GM20431 (cell line): ENCODE data around the gene DDX41.
"Not testable (repeated sequence)": the region's sequence is repeated elsewhere in the genome, so short reads cannot be mapped to it uniquely, and the experiment has no call there.

ENCODE experiments used
- in situ Hi-C: fragments of 300-500 bp; cut with MseI, MboI; formaldehyde crosslinking; loops from one replicate; pipeline ENCODE4 v1.15.0; 2020; ENCODE audit warnings: low sequenced_read_pairs; ENCODE audit not compliant: unreplicated experiment

The DDX41 gene

DNA sequence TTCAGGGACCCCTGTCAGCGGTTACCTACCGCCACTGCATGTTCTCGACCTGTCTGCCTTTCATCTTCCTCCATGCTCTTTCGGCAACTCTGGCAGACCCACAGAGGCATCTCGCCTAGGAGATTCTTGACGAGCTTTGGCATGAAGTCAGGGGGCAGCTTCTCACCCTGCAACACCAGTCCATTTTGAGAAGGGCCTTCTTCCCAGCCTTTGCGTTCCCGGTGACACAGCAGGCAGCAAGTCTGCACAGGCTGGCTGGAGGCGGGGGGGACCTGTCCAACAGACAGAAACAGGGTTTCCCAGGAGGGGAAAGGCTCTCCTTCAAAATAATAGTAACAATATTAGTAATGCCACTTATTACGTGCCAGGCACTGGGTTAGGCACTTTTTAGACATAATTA, 22.1 kb upstream of the DDX41 start:
- in situ Hi-C loops = no loop called here

DNA sequence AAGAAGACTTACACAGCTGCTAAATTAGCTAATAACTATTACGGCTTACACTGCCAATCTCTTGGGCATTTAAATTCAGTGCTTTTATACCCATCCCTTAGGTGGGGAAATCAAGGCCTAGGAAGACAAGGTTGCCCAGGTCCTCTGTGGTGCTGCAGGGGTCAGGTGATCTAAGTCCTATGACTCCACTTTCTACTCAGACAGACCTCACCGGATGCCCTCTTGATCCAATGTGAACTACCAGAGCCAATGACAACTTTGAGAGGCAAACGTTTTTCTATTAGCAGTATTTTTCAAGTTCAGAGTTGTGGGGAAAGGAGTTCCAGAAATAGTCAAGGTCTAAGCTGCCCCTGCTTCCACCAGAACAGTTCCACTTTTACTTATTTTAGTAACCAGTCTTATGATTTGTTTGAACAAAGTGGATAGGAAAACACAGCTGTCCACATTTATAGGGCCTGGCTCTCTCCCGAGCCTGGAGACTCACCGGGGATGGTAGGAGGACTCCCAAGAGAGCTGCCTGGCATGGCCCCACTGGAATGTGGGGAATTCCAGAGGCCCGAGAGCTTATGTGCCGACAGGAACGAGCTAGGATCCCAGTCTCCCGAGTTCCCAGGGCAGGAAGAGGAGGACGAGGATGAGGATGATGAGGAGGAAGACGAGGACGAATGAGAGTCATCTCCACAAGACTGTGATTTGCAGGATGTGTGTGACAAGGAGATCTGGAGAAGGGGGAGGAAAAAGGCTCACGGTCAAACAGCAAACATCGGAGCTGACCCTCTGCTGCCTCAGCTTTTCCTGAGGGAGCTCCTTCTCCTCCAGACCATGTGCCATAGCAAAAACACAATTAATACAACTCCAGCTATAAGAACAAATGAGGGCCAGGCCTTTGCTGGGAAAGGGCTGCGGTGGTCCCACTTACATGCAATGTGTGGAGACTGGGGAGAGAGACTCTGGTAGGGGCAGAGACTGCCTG, 20.9 kb upstream of the DDX41 start:
- in situ Hi-C loops = no loop called here

- in situ Hi-C loops = no loop called here
Observed at GRCh38 chr5:177536386-177536785, 19.6 kb upstream of the DDX41 start.

GRCh38 chr5:177535125-177535524, 18.4 kb upstream of the DDX41 start:
- in situ Hi-C loops = no loop called here

DNA sequence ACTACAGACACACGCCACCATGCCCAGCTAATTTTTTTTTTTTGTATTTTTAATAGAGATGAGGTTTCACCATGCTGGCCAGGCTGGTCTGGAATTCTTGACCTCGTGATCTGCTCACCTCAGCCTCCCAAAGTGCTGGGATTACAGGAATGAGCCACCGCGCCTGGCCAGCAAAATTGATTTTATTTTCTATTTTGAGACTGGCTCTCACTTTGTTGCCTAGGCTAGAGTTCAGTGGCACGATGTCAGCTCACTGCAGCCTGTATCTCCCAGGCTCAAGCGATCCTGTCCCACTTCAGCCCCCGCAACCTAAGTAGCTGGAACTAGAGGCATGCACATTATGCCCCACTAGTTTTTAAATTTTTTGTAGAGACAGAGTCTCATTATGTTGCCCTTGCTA, 17.7 kb upstream of the DDX41 start:
- in situ Hi-C loops = not testable (repeated sequence)

DNA sequence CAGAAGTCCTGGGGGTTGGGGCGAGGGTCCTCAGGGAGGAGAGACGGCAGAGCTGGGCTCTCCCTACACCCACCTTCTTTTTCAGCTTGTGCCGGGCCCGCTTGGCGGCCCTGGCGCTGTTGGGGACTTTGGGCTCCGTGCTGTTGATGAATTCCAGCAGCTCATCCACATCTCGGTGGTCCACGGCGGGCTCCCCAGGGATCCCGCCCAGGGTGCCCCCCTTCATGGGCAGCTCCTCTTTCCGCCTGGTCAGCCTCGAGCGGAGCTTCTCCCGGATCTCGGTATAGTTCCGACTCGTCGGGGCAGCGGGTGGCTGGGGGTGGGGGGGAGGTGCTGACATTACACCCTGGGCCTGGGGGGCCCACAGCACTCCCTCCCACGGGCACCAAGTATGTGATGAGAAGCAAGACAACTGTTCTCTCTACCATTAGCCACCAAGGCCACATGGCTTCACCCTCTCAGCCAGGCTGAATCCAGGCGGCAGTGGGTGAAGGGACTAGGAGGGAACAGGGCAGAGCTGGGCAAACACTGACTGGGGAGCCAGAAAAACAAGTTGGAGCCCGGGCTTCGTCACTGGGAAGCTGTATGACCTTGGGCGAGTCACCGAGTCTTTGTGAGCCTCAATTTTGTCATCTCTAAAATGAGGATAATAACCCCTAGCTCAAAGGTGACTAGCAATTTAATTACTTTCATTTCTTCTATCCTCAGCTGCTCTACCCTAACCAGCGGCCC, 14.6 kb upstream of the DDX41 start:
- in situ Hi-C loops = no loop called here

DNA sequence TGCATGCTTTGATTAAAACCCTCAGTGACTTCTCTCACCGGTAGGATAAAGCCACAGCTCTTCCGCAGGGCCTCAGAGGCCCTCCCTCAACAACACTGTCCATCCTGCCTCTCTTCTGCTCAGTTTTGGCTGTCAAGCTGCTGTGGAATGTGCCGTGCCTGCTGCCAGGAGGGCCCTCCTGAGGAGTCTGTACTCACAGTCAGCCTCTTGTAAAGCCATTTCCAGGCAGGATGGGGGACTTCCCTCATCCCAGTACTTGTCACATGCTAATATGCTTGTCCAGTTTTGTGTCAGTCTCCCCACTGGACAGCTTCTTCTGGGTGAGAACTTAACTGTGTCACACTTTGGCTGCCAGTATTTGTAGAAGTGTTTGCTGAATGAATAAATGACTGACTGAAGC, 13.9 kb upstream of the DDX41 start:
- in situ Hi-C loops = no loop called here

GRCh38 chr5:177529247-177530203, 12.8 kb upstream of the DDX41 start:
- in situ Hi-C loops = no loop called here

GRCh38 chr5:177528631-177529030, 11.9 kb upstream of the DDX41 start:
- in situ Hi-C loops = no loop called here

- in situ Hi-C loops = no loop called here
Observed at GRCh38 chr5:177527595-177527994, 10.8 kb upstream of the DDX41 start.

GRCh38 chr5:177526791-177527190, 10.0 kb upstream of the DDX41 start:
- in situ Hi-C loops = no loop called here

GRCh38 chr5:177526191-177526590, 9.4 kb upstream of the DDX41 start:
- in situ Hi-C loops = no loop called here

GRCh38 chr5:177524941-177525655, 8.3 kb upstream of the DDX41 start:
- in situ Hi-C loops = no loop called here

DNA sequence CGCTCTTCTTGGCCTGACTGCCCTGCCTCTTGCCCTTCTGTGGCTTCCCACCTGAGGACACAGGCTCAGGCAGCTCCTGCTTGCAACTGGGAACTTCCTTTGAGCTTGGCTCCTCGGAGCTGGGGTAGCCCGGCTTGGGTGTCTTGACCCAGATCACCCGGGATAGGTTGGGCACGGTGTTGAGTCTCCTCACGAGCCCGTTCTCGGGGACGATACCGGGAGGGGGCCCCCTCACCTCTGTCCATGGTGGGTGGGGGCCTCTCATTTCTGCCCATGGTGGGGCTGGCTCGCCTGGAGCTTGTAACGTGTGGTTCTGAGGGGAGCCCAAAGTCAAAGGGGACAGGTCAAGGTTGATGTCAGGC, 7.8 kb upstream of the DDX41 start:
- in situ Hi-C loops = no loop called here

DNA sequence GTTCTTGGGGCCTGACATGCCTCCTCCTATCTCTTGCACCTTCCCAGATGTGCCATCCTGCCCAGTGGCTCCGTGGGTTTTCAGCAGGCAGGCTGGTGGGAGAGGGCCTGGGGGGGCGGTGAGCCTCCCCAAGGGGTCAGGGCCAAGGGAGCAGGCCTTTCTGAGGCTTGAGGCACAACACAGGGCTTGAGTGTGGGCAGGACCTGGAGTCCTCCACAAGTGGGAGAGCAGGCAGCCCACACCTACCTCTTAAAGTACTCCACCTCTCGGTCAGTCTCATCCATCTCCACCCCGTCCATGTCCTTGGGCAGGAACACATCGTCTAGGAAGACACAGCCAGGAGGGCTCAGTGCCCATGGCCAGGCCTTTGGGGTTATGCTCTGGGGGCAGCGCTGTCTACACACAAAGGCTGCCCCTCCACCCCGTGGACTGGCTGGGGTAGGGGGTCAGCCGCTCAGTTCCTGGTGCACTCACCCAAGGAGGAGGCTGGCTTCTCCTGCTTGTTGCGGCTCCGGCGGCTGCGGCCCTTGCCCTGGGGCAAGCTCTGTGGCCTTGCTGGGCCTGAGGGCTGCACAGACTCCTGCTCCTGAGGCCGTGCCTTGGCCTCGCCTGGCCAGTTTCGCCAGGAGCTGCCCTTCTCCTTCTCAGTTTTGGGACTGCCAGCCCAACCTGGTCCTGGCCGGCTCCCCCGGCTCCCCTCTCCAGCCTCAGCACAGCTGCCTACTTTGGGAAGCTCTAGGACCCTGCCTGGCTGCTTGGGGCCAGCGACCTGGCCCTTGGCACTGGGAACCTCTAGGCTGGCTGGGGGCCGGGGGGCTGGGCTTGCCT, 7.2 kb upstream of the DDX41 start:
- in situ Hi-C loops = no loop called here

- in situ Hi-C loops = no loop called here
Observed at GRCh38 chr5:177520916-177521513, 4.3 kb upstream of the DDX41 start.

DNA sequence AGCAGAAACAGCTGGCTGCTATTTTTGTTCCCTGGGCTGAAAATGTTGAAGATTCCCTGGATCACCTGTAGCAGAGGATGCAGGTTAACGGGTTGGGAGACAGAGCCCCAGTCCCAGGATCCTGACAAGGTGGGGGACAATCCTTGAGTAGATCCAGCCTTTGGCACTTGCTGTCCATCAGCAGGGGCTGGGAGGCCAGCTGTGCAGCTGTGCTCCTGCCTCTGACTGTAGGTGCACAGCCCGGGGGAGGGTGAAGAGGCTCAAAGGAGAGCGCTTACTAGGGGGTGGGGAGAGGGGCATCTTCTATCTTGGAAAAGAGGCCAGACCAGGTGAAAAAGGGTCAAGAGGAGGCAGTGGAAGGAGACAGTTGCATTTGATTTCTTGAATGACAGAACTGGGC, 3.5 kb upstream of the DDX41 start:
- in situ Hi-C loops = no loop called here

DNA sequence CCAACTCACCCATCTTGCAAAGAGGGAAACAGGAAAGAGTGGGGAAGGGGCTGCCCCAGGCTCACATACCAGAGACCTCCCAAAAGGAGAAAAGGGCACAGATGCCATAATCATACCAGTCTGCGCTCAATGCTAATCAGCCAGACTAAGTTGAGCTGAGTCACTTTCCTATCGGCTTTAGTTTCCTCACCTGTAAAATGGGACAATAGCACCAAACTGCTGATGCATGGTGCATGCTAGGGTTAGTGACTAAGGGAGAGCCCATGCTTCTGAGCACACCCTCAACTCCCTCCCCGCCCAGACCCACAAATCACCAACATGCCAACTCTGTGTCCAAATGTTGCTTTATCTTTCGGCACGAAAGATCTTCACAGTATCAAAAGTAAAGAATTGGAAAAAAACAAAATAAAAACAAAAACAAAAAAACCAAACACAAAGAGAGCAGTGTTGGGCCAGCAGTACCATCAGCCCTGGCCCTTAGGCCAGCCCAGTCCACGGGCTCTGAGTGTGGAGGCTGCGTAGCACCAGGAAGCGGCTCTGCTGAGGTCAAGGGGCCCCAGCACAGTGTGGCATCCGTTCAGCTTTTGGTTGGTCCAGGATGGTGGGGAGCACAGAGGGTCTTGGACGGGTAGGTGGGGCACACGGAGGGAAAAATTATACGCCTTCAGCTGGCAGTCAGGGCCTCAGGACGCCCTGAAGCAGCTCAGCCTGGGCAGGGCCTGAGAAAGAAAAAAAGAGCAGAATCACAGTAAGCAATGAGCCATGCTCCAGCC, 2.9 kb upstream of the DDX41 start:
- in situ Hi-C loops = no loop called here
